Ovary (tissue), 9 donors: ENCODE measurements around the gene SMARCD1. TPM values are rescaled to one million over a fixed set of nuclear protein-coding genes. Genes with fewer than 3 reads are reported as not detected.

Experiments used
- DNase-seq, 5 donors: peaks; one replicate each; pipeline ENCODE4 v3.0.0-alpha.2; 2019 to 2020
- H3K27ac ChIP-seq, 2 donors: fragments of 200-600 bp; one replicate each; pipeline versions ENCODE4 v1.5.1 to v1.8.0; 2019 to 2022
- H3K27me3 ChIP-seq: fragments of 200-600 bp; one replicate; pipeline ENCODE4 v1.8.0; 2022
- H3K36me3 ChIP-seq: fragments of 200-600 bp; sonication (generic); one replicate; pipeline ENCODE4 v1.5.1; 2019
- H3K4me1 ChIP-seq: one replicate; pipeline ENCODE4 v1.8.1; 2013; ENCODE audit warnings: mild to moderate bottlenecking, moderate library complexity; ENCODE audit not compliant: insufficient read depth
- H3K4me3 ChIP-seq: fragments of 200-600 bp; sonication (generic); one replicate; pipeline ENCODE4 v1.5.1; 2017
- H3K9me3 ChIP-seq, 2 donors: fragments of 200-600 bp in 1 of 2; sonication (generic) in 1 of 2; one replicate each; pipeline versions ENCODE4 v1.5.1 to v1.8.1; 2013 to 2019; ENCODE audit warnings: mild to moderate bottlenecking in 1 of 2, moderate library complexity in 1 of 2
- CTCF ChIP-seq, 3 donors: fragments of 450-650 bp in 2 of 3; fragments of 200-600 bp in 1 of 3; IDR thresholded peaks; one replicate each; pipeline versions ENCODE4 v1.5.1 to v1.8.0; 2016 to 2022; ENCODE audit warnings: antibody characterized with exemption in 3 of 3, mild to moderate bottlenecking in 1 of 3
- EP300 ChIP-seq: sonication (generic); formaldehyde crosslinking; IDR thresholded peaks from one replicate; pipeline ENCODE4 v1.6.1; 2017; ENCODE audit warnings: antibody characterized with exemption
- POLR2A ChIP-seq: fragments of 450-650 bp; IDR thresholded peaks from one replicate; pipeline ENCODE4 v1.6.1; 2017; ENCODE audit warnings: antibody characterized with exemption, mild to moderate bottlenecking, moderate library complexity
- WGBS, 3 donors: extraction: QIAGEN DNeasy Blood & Tissue Kit in 1 of 3; methylation state at CpG; one replicate each; pipeline versions ENCODE4 v1.1.5 to v1.1.7; 2013 to 2017; 5-methylcytosine and 5-hydroxymethylcytosine counted together
- intact Hi-C, 4 donors: fragments of 100-400 bp; cut with DNase I; formaldehyde crosslinking; loops; one replicate each; pipeline versions ENCODE4 v1.11.0 to v1.15.1; 2022 to 2023
- polyA plus RNA-seq, 2 donors: library from polyadenylated mRNA; stranded (reverse); fragments of 200-250 nt in 1 of 2; fragments of 350-450 nt in 1 of 2; fragmentation: Illumina TruSeq in 1 of 2; extraction: RNeasy Lipid Tissue Mini Kit (QIAGEN cat#74804) in 1 of 2; gene quantifications; one replicate each; pipeline ENCODE4 v1.2.3, GENCODE V29; 2013 to 2014
- total RNA-seq, 7 donors: library from RNA; depleted of rRNA in 2 of 7; stranded (reverse); fragments of >200 nt in 2 of 7; fragmentation: NEBNext Ultra II Directional in 3 of 7; extraction: Animal tissue kit (Norgen Biotek cat#: 25700) in 3 of 7; gene quantifications; one replicate each; pipeline versions ENCODE4 v1.1.0 to v1.2.4, GENCODE V29; 2016 to 2023
- donor health status: DM: no; HTN: no; CAD: no; lungs with moderate emphysema.
- donor health status: DM: no; HTN: no; CAD: no.
- donor health status: Bipolar disorder and iron deficiency.
- donor health status: DM: yes; HTN: yes; CAD: no.
- donor health status: DM: no; HTN: no; CAD: no.
- donor health status: DM: yes; HTN: yes; CAD: no.

SMARCD1 gene
- total and polyA plus RNA-seq, 9 donors, result 26.1 to 57.7 (median 50.7) TPM

GRCh38 chr12:50117057-50117622, 32.0 kb downstream of the SMARCD1 start:
- peak in 1 of 5 donors; percentile 9 for DNase-seq
- H3K36me3 ChIP-seq, result no peaks in the 10 kb centered on the region
- no peaks in the 10 kb centered on the region for H3K9me3 ChIP-seq
- WGBS, 3 donors, result 84 to 89% (median 87%) methylated on average over 6 of the region's 6 CpGs
- intact Hi-C loops, result loop anchor here in 2 of 4 donors (10.0 kb wide), 1 partner anchor 48 kb away; the partner anchor contains the start of gene CERS5 (in 2 of the 2)
- no peak for TF ChIP-seq CTCF (IDR thresholded peaks at IDR 0.05)
- no peak for TF ChIP-seq EP300
- no peak for TF ChIP-seq POLR2A
- no peak overlapping the region for H3K27ac ChIP-seq
- H3K4me1 ChIP-seq, result peaks cover 3% of the 10 kb centered on the region
- H3K4me3 ChIP-seq, result no peak overlapping the region
- no peaks in the 10 kb centered on the region for H3K27me3 ChIP-seq

GRCh38 chr12:50119387-50119786, 34.2 kb downstream of the SMARCD1 start:
- Histone ChIP-seq H3K27me3 (no peaks in the 10 kb centered on the region), H3K4me1 (peaks cover 8% of the 10 kb centered on the region), H3K4me3 (no peak overlapping the region), H3K36me3 (no peaks in the 10 kb centered on the region), H3K9me3 (no peaks in the 10 kb centered on the region), H3K27ac (no peak overlapping the region)
- intact Hi-C loops, result loop anchor here in 2 of 4 donors (10.0 kb wide), 1 partner anchor 45 kb away; the partner anchor contains the start of gene CERS5 (in 2 of the 2)
- peak in 1 of 5 donors; percentile 5 for DNase-seq
- WGBS, 3 donors, result 97 to 98% (median 97%) methylated on average over 2 of the region's 2 CpGs
- TF ChIP-seq EP300, result no peak
- TF ChIP-seq POLR2A, result no peak
- TF ChIP-seq CTCF (IDR thresholded peaks at IDR 0.05), result no peak

GRCh38 chr12:50120521-50120920, 35.4 kb downstream of the SMARCD1 start:
- no peak for TF ChIP-seq POLR2A
- TF ChIP-seq CTCF (IDR thresholded peaks at IDR 0.05), result no peak
- no peak for TF ChIP-seq EP300
- Histone ChIP-seq H3K36me3 (no peaks in the 10 kb centered on the region), H3K4me3 (no peak overlapping the region), H3K27me3 (no peaks in the 10 kb centered on the region), H3K27ac (no peak overlapping the region), H3K4me1 (peaks cover 8% of the 10 kb centered on the region), H3K9me3 (no peaks in the 10 kb centered on the region)
- intact Hi-C loops, result no loop called here
- DNase-seq, result no peak
- WGBS, 3 donors, result 90 to 96% (median 92%) methylated on average over 3 of the region's 3 CpGs

GRCh38 chr12:50120953-50121352, 35.8 kb downstream of the SMARCD1 start:
- Histone ChIP-seq H3K27ac (no peak overlapping the region), H3K27me3 (no peaks in the 10 kb centered on the region), H3K4me3 (no peak overlapping the region), H3K36me3 (no peaks in the 10 kb centered on the region), H3K4me1 (peaks cover 8% of the 10 kb centered on the region), H3K9me3 (no peaks in the 10 kb centered on the region)
- TF ChIP-seq POLR2A (no peak), EP300 (no peak), CTCF (IDR thresholded peaks at IDR 0.05) (no peak)
- 92 to 97% (median 95%) methylated on average over 3 of the region's 3 CpGs for WGBS, 3 donors
- no peak for DNase-seq
- intact Hi-C loops, result no loop called here
